HEK293T (cell line): ENCODE results near the gene LIME1.

Experiments
- BHLHE40 ChIP-seq: fragments of 450-650 bp; IDR thresholded peaks from 2 replicates; pipeline ENCODE4 v1.6.1; 2016; ENCODE audit warnings: mild to moderate bottlenecking, moderate library complexity, borderline replicate concordance
- CTBP1 ChIP-seq: fragments of 450-650 bp; IDR thresholded peaks from 2 replicates; pipeline ENCODE4 v1.6.1; 2016; ENCODE audit warnings: borderline replicate concordance
- ELF4 ChIP-seq: fragments of 450-650 bp; IDR thresholded peaks from 2 replicates; pipeline ENCODE4 v1.6.1; 2017; ENCODE audit warnings: antibody characterized with exemption
- FOXK2 ChIP-seq: fragments of 450-650 bp; IDR thresholded peaks from 2 replicates; pipeline ENCODE4 v1.6.1; 2016; ENCODE audit warnings: mild to moderate bottlenecking
- FOXM1 ChIP-seq: fragments of 450-650 bp; IDR thresholded peaks from 2 replicates; pipeline ENCODE4 v1.6.1; 2017; ENCODE audit warnings: mild to moderate bottlenecking, borderline replicate concordance
- HDGF ChIP-seq: fragments of 450-650 bp; IDR thresholded peaks from 2 replicates; pipeline ENCODE4 v1.6.1; 2017; ENCODE audit warnings: antibody characterized with exemption, borderline replicate concordance
- NFRKB ChIP-seq: fragments of 450-650 bp; IDR thresholded peaks from 2 replicates; pipeline ENCODE4 v1.6.1; 2016; ENCODE audit warnings: mild to moderate bottlenecking, moderate library complexity
- PKNOX1 ChIP-seq: fragments of 450-650 bp; IDR thresholded peaks from 2 replicates; pipeline ENCODE4 v1.6.1; 2016
- SP1 ChIP-seq: fragments of 450-650 bp; IDR thresholded peaks from 2 replicates; pipeline ENCODE4 v1.6.1; 2017
- SUZ12 ChIP-seq: fragments of 450-650 bp; IDR thresholded peaks from 2 replicates; pipeline ENCODE4 v1.6.1; 2016; ENCODE audit warnings: mild to moderate bottlenecking
- TARDBP ChIP-seq: fragments of 450-650 bp; IDR thresholded peaks from 2 replicates; pipeline ENCODE4 v1.6.1; 2016

GRCh38 chr20:63767456-63767855 is 31.0 kb downstream of the LIME1 start:
- TF ChIP-seq SP1 (no peak), TARDBP (no peak), PKNOX1 (no peak), FOXM1 (no peak), HDGF (no peak), BHLHE40 (no peak), FOXK2 (no peak), SUZ12 (no peak), NFRKB (no peak), ELF4 (no peak), CTBP1 (no peak)
